Measurements from ENCODE around the gene NANOS3.

The NANOS3 gene

DNA sequence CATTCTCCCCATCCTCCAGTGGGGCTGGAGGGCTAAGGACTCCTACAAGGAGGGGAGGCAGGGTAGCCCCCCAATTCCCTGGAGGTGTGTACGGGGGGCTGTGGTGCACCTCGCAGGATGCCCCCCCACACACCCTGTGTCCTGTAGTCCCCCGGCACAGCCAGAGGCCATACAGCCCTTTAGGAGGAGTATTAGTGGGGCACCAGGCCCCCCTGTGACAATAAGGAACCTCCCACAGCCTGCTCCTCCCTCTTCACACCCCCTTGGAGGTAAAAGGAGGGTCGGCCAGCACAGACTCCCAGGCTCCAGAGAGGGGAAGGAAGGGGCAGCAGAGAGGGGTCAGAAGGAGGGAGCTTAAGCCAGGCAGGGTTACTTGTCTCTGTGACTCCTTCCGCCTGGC is at the start of gene NANOS3:
NANOS3 (plus strand) TSS at position 301 of the 400 bp plus-strand sequence. CDS start 115 bp downstream, outside the sequence.
- DNase-seq (ENCODE audit: low read depth): no peak
- no peak within 1 kb of the TSS for H3K4me3 ChIP-seq (ENCODE audit: low read depth, low read length)
- TF ChIP-seq, protein P1, sequence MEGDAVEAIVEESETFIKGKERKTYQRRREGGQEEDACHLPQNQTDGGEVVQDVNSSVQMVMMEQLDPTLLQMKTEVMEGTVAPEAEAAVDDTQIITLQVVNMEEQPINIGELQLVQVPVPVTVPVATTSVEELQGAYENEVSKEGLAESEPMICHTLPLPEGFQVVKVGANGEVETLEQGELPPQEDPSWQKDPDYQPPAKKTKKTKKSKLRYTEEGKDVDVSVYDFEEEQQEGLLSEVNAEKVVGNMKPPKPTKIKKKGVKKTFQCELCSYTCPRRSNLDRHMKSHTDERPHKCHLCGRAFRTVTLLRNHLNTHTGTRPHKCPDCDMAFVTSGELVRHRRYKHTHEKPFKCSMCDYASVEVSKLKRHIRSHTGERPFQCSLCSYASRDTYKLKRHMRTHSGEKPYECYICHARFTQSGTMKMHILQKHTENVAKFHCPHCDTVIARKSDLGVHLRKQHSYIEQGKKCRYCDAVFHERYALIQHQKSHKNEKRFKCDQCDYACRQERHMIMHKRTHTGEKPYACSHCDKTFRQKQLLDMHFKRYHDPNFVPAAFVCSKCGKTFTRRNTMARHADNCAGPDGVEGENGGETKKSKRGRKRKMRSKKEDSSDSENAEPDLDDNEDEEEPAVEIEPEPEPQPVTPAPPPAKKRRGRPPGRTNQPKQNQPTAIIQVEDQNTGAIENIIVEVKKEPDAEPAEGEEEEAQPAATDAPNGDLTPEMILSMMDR (IDR thresholded peaks at IDR 0.05; ENCODE audit: insufficient read depth, low read depth, low read length, missing control alignments): no peak

DNA sequence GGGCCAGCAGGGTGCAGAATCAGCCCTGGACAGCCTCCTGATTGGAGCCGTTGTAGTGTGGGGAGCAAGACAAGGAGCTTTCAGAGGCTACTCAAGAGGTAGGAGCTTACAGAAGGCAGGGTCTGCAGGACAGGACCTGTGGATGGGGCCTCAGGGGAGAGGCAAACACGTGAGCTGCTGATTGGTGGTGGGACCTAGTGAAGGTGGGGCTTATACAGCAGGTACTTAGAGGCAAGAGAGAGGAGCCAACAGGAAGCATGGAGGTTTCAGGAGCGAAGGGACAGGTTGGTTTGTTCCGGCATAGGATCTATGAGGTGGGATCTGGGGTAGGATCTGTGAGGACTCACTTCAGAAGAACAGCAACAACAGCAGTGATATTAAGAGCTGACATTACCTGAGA is 49.3 kb upstream of the NANOS3 start:
- no peak overlapping the region for H3K4me3 ChIP-seq (ENCODE audit: low read depth, low read length)
- TF ChIP-seq, protein P1 (IDR thresholded peaks at IDR 0.05; ENCODE audit: insufficient read depth, low read depth, low read length, missing control alignments): no peak
- DNase-seq (ENCODE audit: low read depth): no peak

DNA sequence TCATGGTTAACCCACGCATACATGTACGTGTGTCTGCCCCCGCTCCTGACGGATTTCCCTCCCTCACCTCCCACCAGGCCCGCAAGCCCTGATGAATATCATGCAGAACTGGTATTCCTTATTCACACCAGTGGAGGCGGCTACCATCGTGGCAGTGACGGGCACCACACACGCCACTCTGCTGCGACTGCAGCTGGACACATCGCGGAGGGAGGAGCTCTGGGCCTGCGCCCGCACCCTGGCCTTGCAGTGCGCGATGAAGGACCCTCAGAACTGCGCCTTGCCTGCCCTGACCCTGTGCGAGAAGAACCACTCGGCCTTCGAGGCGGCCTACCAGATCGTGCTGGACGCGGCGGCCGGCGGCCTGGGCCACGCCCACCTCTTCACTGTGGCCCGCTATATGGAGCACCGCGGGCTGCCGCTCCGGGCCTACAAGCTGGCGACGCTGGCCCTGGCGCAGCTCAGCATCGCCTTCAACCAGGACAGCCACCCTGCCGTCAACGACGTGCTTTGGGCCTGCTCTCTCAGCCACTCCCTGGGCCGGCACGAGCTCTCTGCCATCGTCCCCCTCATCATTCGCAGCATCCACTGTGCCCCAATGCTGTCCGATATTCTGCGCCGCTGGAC is 46.7 kb upstream of the NANOS3 start:
- TF ChIP-seq, protein P1 (IDR thresholded peaks at IDR 0.05; ENCODE audit: insufficient read depth, low read depth, low read length, missing control alignments): no peak

DNA sequence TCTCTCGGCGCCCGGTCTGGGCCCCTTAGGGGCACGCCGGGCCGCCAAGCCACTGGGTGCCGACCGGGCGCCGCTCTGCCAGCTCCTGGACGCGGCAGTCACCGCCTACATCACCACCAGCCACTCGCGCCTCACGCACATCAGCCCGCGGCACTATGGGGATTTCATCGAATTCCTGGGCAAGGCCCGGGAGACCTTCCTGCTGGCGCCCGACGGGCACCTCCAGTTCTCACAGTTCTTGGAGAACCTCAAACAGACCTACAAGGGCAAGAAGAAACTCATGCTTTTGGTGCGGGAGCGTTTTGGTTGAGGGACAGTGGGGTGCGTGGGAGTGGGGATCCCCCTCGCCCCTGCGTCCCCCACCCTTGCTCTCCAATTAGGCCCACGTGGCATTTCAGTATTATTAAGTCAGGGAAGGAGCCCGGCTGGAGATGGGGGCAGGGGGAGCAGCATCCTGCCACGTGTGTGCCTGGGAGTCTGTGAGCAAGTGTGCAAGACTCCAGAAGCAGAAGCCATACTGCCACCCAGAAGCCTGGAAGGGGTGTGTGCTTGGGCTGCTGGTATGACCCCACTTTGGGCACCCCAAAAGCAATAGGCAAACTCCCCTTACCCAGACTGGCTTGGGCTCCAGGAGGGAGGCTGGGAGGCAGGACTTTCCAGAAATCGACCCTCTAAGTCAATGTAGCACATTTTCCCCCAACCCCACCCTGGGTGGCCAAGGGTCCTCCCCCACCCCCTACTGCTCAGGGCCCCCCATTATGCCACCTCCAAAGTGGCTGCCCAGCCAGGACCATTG is 46.0 kb upstream of the NANOS3 start:
- no peak overlapping the region for H3K4me3 ChIP-seq (ENCODE audit: low read depth, low read length)
- no peak for DNase-seq (ENCODE audit: low read depth)
- TF ChIP-seq, protein P1 (IDR thresholded peaks at IDR 0.05; ENCODE audit: insufficient read depth, low read depth, low read length, missing control alignments): no peak

More for the DNA sequence above, 46.7 kb upstream of the NANOS3 start:
- no peak overlapping the region for H3K4me3 ChIP-seq (ENCODE audit: low read depth, low read length)
- no peak for DNase-seq (ENCODE audit: low read depth)

DNA sequence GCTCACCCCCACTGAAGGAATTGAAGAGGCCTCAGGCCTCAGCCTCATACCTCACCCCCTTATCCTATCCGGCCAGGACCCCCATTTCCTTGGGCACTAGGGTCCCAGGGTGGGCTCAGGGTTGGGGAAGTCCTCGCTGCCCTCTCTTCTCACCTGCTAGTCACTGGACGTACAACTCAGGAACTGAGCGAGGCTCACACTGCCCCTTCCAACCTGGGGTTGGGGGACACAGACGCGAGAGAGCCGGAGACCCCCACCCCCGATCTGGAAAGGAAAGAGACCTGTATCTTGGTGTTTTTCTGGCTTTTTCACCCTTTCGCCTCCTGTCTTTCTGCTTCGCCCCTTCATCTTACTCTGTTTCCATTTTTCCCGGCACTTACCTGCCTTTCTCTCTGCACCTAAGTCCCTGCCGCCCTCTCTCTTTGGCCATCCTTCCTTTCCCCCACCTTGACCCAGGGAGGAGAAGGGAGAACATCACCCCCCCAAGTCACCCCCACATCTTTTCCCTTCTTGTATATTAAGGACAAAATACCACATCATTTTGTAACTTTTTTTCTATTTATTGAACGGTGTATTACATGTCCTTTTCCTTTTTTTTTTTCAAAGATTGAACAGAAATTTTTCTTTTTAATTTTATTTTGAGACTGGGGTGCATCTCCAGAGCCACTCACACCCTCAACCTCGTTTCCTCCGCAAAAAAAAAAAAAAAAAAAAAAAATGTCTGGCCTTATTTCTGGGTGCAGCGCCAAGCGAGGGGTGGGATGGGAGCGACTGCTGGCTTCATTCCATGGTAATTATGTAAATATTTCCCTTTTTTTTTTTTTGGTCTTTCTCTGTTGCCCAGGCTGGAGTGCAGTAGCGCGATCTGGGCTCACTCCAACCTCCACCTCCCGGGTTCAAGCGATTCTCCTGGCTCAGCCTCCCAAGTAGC is 45.1 kb upstream of the NANOS3 start:
- DNase-seq (ENCODE audit: low read depth): no peak
- no peak overlapping the region for H3K4me3 ChIP-seq (ENCODE audit: low read depth, low read length)
- TF ChIP-seq, protein P1 (IDR thresholded peaks at IDR 0.05; ENCODE audit: insufficient read depth, low read depth, low read length, missing control alignments): no peak

DNA sequence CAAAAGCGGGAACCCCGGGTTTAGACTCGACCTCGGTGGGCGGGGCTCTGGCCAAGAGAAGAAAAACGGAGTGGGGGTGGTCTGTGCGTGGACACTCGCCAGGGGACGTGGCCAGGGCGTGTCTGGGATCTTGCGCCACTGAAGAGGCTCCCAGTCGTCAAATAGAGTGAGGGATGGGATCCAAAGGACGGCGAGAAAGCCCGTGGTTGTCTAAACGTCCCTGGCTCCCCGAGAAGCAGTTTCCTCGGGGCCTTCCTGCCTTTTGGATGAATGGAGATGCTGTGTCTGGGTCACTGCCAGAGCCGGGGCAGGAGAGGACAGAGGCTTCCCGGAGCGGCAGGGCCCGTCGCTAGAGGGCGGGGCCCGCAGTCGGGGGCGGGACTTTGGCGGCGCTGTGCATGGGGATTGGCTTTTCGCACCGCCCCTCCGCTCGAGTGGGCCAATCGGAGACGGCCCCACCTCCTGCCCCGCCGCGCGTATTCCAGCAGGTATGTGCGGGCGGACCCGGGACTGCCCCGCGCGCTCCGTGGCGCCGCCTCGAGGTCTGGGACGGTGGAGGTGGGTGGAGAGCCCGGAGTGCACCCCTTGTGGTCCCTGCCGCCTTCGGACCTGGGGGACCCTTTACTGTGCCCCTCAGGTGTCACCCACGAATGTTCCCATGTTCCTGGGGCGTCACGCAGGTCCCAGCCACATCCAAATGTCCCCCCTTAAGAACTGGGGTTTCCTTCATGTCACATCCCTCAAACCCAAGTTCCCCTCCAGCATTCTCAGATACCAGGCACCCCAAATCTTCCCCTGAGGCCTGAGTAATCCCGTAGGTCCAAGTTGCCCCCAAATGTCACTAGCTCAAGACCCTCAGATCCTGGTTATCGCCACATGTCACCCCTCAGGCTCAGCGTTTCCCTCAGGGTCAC is 43.3 kb upstream of the NANOS3 start:
- TF ChIP-seq, protein P1 (IDR thresholded peaks at IDR 0.05; ENCODE audit: insufficient read depth, low read depth, low read length, missing control alignments): peak; percentile 55
- DNase-seq (ENCODE audit: low read depth): peak; percentile 94
- peak overlapping the region; percentile 59 for H3K4me3 ChIP-seq (ENCODE audit: low read depth, low read length)
